ELF-1 (cell line): ENCODE data around the gene AWAT1.
"Not testable (repeated sequence)": the region's sequence is repeated elsewhere in the genome, so short reads cannot be mapped to it uniquely, and the experiment has no call there.

Source experiments
- DNase-seq: peaks from one replicate; pipeline ENCODE4 v3.0.0-alpha.2; 2016; ENCODE audit warnings: low read depth, low spot score

The AWAT1 gene

GRCh38 chrX:70234355-70234754 is at the start of gene AWAT1:
Gene AWAT1 (plus strand): TSS chrX:70234655. CDS start chrX:70234696, 41 bp downstream.
- DNase-seq = no peak

DNA sequence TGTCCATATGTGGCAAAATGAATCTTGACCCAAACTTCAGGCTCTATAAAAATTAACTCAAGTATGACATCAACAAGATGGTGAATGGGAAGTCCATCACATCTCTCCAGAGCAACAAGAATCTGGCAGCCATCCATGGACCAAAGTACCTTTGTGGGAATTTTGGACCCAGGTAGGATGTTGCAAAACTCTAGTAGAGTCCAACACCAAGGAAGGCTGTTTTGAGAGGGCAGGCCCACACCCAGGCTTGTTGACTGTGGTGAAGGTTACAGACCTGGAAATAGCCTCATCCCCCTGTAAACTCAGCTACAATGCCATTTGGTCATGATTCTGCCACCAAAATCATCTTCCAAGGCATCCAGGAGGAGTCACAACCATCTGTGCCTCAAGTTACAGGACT is 44.2 kb upstream of the AWAT1 start:
- DNase-seq = no peak

DNA sequence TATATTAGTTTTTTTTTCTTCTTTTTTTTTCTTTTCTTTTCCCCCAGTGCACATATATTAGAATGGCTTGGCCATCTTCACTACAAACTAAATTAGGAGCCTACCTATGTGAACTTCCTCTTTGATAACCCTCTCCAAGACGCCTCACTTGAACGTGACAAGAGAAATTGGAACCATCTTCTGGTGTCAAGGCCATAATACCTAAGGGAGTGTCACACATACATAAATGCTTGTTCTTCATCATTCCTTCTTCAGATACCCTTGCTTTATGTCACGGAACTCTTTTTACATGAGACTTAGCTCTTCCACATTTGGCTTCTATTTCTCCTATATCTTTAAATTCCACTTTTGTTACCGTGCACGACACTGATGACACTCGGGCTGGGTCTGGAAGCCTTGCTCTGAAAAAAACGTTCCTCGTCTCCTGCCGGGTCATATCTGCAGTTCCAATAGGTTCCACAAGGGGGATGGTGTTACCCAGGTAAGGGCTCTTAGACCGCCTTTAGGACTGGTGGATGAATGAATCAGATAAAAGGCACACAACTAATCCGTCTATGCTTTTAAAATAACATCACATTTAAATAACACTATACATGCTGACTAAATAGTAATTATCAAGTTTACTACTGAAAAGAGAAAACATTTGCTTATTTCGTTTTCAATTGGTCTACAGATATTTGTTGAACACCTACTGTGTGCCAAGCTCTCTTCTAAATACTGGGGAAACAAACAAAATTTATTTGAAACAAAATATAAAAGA is 37.3 kb upstream of the AWAT1 start:
- DNase-seq = peak; percentile 64

DNA sequence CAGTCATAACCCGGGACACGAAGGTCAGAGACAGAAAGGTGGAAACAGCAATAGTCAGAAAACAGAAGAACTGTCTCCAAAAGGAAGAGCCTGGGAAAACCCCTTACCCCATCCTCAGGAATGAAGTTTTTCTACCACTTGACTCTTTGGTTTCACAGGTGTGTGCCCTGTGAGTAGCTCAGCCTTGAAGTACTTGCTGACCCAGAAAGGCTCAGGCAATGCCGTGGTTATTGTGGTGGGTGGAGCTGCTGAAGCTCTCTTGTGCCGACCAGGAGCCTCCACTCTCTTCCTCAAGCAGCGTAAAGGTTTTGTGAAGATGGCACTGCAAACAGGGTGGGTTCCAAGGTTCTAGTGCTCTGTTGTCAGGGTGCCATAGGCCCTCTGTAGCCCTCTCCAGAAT is 32.7 kb upstream of the AWAT1 start:
- DNase-seq = no peak

GRCh38 chrX:70208479-70208878 is 26.0 kb upstream of the AWAT1 start:
- no peak for DNase-seq

GRCh38 chrX:70209570-70209969 is 24.9 kb upstream of the AWAT1 start:
- not testable (repeated sequence) for DNase-seq

GRCh38 chrX:70219938-70220764 is 14.3 kb upstream of the AWAT1 start:
- peak; percentile 34 for DNase-seq

DNA sequence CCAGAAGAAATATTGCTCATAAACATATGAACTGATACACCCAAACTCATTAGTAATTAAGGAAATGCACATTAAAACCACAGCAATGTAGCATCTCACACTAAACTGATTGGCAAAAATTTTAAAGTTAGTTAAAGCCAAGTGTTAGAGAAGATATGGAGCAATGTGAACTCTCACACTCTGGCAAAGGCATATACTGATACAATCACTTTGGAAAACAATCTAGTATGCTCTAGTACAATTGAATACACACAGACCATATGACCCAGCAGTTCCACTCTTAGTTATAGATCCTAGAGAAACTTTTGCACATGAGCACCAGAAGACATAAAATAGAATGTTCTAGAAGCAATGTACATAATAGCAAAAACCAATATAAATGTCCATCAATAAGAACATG is 8.4 kb upstream of the AWAT1 start:
- no peak for DNase-seq

DNA sequence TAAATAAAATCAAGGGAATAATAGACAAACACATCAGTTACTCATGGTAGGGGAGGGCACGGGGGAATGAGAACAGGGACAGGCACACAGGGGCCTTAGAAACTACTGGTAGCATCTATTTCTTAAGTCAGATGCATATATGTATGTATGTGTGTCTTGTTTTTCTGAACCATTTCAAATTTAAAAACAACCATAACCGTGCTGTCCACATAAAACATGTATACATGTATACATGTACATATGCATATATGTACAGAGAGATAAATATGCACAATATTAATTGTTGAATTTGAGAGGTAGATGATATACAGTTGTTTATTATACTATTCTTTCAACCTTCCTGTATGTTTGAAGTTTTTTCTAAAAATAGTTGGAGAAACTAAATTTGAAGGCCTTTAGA is 7.8 kb upstream of the AWAT1 start:
- DNase-seq = no peak

DNA sequence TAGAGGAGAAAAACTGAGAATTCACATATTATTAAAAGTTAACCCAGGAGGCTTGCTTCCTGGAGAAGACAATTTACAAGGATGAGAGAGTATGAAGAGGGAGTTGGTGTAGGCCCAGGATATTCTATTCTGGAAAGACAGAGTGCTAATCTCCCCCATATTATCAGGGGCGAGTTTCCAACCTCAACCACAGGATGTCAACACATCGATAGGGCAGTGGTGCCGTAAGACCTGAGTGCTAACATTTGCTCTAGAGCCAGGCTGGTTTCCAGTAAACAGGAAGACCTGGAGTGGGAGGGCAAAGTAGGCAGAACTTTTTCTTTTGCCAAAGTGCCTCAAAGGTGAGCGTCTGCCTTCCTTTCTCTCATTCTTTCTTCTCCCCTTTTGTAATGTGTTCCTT is 2.8 kb upstream of the AWAT1 start:
- no peak for DNase-seq

- no peak for DNase-seq
Observed at GRCh38 chrX:70240751-70241150, 6.3 kb downstream of the AWAT1 start.

- DNase-seq = no peak
Observed at GRCh38 chrX:70241501-70241900, 7.0 kb downstream of the AWAT1 start.

- DNase-seq = not testable (repeated sequence)
Observed at GRCh38 chrX:70243601-70244000, 9.1 kb downstream of the AWAT1 start.

- DNase-seq = no peak
Observed at GRCh38 chrX:70244881-70245280, 10.4 kb downstream of the AWAT1 start.

DNA sequence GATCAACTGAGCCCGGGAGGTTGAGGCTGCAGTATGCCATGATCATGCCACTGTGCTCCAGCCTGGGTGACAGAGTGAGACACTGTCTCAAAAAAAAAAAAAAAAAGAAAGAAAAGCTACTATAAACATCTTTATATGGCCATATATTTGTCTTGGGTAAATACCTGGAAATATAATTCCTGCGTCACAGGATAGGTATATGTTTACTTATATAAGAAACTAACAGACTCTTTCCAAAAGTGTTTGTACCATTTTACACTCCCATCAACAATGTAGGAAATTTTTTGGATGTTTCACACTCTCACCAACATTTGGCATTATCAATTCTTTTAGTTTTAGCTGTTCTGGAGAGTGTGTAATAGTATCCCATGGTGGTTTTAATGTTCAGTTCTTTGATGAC is 12.8 kb downstream of the AWAT1 start:
- no peak for DNase-seq

- DNase-seq = no peak
Observed at GRCh38 chrX:70252491-70252890, 18.0 kb downstream of the AWAT1 start.

DNA sequence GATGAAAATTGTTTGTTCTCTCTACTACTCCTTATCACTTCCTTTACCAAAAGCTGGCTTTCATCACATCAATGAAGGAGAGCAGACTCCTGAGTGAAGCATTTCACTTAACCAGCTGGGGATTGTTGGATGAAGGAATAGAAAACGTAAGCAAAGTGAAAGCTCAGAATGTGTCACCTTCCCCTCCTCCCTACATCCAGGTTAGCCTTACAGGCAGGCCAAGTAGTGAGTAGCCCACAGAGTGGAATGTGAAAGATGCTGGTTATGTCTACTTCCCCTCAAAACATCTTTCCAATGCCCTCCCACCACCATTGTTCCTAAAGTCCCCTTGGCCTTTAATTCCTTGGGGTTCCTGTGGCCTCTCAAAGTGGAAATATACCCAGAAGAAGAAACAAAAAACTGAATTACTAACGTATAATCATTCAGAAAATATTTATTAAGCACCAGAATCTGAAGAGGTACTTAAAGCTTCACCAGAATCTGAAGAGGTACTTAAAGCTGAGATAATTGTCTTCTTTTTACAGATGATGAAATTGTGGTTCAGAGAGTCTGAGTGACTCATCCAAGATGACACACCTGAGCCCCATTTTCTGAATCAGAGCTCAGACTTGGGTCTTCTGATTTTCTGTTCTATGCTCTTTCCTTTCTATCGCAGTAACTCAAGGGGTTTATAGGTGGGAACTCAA is 19.1 kb downstream of the AWAT1 start:
- no peak for DNase-seq

DNA sequence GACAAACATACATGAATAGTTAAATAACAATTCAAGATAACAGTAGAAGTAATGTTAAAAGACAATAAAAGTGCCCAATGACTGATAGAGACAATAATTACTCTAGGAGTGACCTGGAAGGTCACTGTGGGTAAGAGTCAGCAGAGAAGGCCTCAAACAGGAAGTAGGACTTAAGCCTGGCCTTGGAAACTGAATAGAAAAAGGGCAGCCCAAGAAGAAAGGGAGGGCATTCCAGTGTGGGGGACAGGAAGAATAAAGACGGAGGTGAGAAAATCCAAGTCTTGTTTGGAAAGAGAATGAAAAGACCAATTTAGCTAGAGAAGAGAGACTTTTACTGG is 19.6 kb downstream of the AWAT1 start:
- DNase-seq = no peak

GRCh38 chrX:70254909-70255308 is 20.5 kb downstream of the AWAT1 start:
- DNase-seq = no peak

DNA sequence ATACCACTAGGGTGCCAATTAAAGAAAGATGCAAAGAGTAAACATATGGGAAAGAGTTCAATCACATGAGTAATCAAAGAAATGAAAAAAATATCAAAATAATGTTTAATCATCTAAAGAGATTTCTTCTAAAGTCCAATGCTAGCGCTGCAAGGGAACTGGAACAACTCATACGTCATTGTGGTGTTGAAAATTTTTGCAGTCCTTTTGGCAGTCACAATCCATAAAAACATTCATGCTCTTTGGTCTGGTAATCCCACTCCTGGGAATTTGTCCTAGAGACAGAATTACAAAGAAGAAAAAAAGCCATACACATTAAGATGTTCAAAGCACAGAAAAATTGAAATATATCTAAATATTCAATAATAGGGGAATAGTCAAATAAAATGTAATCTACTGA is 21.0 kb downstream of the AWAT1 start:
- DNase-seq = no peak

GRCh38 chrX:70257423-70258288 is 23.2 kb downstream of the AWAT1 start:
- no peak for DNase-seq

- DNase-seq = no peak
Observed at GRCh38 chrX:70260104-70260503, 25.6 kb downstream of the AWAT1 start, which contains the start of gene P2RY4. Gene P2RY4 (minus strand): TSS chrX:70260204. CDS start chrX:70259624, 580 bp downstream.
